Testis (tissue), 3 donors: ENCODE measurements around the gene SLC7A11. TPM values are rescaled to one million over a fixed set of nuclear protein-coding genes. Genes with fewer than 3 reads are reported as not detected.

Source experiments
- DNase-seq: peaks from one replicate; pipeline ENCODE4 v3.0.0-alpha.2; 2019
- H3K27ac ChIP-seq, 2 donors: fragments of 200-600 bp; sonication (generic); one replicate each; pipeline ENCODE4 v1.5.1; 2019
- H3K27me3 ChIP-seq: fragments of 200-600 bp; sonication (generic); one replicate; pipeline ENCODE4 v1.5.1; 2019
- H3K36me3 ChIP-seq: fragments of 200-600 bp; sonication (generic); one replicate; pipeline ENCODE4 v1.5.1; 2017; ENCODE audit warnings: low read depth; ENCODE audit errors: missing control alignments
- H3K4me1 ChIP-seq: fragments of 200-600 bp; sonication (generic); one replicate; pipeline ENCODE4 v1.5.1; 2019
- H3K4me3 ChIP-seq, 2 donors: fragments of 200-600 bp; sonication (generic); one replicate each; pipeline ENCODE4 v1.5.1; 2017 to 2019
- H3K9me3 ChIP-seq: fragments of 200-600 bp; sonication (generic); one replicate; pipeline ENCODE4 v1.5.1; 2017
- CTCF ChIP-seq, 3 experiments: fragments of 450-650 bp in 2 of 3; fragments of 200-600 bp in 1 of 3; sonication (generic) in 1 of 3; IDR thresholded peaks; one replicate each; pipeline ENCODE4 v1.5.1; 2016 to 2019; ENCODE audit warnings: antibody characterized with exemption in 3 of 3, mild to moderate bottlenecking in 2 of 3, moderate library complexity in 1 of 3
- POLR2A ChIP-seq: fragments of 450-650 bp; IDR thresholded peaks from one replicate; pipeline ENCODE4 v1.6.1; 2017; ENCODE audit warnings: antibody characterized with exemption, mild to moderate bottlenecking, moderate library complexity
- WGBS, 2 donors: methylation state at CpG; one replicate each; pipeline ENCODE4 v1.1.5; 2018; 5-methylcytosine and 5-hydroxymethylcytosine counted together
- intact Hi-C: fragments of 100-400 bp; cut with DNase I; formaldehyde crosslinking; loops from one replicate; pipeline ENCODE4 v1.15.1; 2023; ENCODE audit warnings: low total_unique reads
- polyA plus RNA-seq: library from polyadenylated mRNA; stranded (reverse); fragments of 350-450 nt; fragmentation: Illumina TruSeq; extraction: RNeasy Lipid Tissue Mini Kit (QIAGEN cat#74804); gene quantifications from one replicate; pipeline ENCODE4 v1.2.3, GENCODE V29; 2014; ENCODE audit warnings: low read depth, low replicate concordance; ENCODE audit not compliant: insufficient read depth
- total RNA-seq, 2 donors: library from RNA; depleted of rRNA; stranded (reverse); fragments of >200 nt; gene quantifications; one replicate each; pipeline ENCODE4 v1.2.3, GENCODE V29; 2016

SLC7A11 gene
- total and polyA plus RNA-seq, 3 donors from 2014 or later: 1.3 to 1.5 (median 1.3) TPM

- 63 to 74% methylated on average over 2 of the region's 2 CpGs for WGBS, 2 donors
- TF ChIP-seq CTCF (IDR thresholded peaks at IDR 0.05) (no peak), POLR2A (no peak)
- H3K9me3 ChIP-seq: no peaks in the 10 kb centered on the region
- no peak overlapping the region for H3K27ac ChIP-seq
- H3K27me3 ChIP-seq: no peaks in the 10 kb centered on the region
- DNase-seq: no peak
- H3K4me3 ChIP-seq: no peak overlapping the region
- no peaks in the 10 kb centered on the region for H3K36me3 ChIP-seq
- H3K4me1 ChIP-seq: no peaks in the 10 kb centered on the region
- intact Hi-C loops: no loop called here
Observed at GRCh38 chr4:138248058-138248457, 5.9 kb upstream of the SLC7A11 start.

GRCh38 chr4:138247643-138248042 is 5.5 kb upstream of the SLC7A11 start:
- no peaks in the 10 kb centered on the region for H3K9me3 ChIP-seq
- intact Hi-C loops: no loop called here
- DNase-seq: no peak
- WGBS, 2 donors: 83 to 89% methylated on average over 3 of the region's 3 CpGs
- no peak overlapping the region for H3K27ac ChIP-seq
- H3K36me3 ChIP-seq: no peaks in the 10 kb centered on the region
- no peak overlapping the region for H3K4me3 ChIP-seq
- no peaks in the 10 kb centered on the region for H3K4me1 ChIP-seq
- no peaks in the 10 kb centered on the region for H3K27me3 ChIP-seq
- TF ChIP-seq CTCF (IDR thresholded peaks at IDR 0.05): no peak
- no peak for TF ChIP-seq POLR2A

- 85 to 91% methylated on average over 3 of the region's 3 CpGs for WGBS, 2 donors
- H3K27me3 ChIP-seq: no peaks in the 10 kb centered on the region
- H3K4me1 ChIP-seq: peaks cover 6% of the 10 kb centered on the region
- no peak overlapping the region for H3K4me3 ChIP-seq
- no peak for DNase-seq
- no peak for TF ChIP-seq POLR2A
- intact Hi-C loops: no loop called here
- H3K9me3 ChIP-seq: no peaks in the 10 kb centered on the region
- H3K36me3 ChIP-seq: no peaks in the 10 kb centered on the region
- no peak overlapping the region for H3K27ac ChIP-seq
Observed at GRCh38 chr4:138243369-138243768, 1.2 kb upstream of the SLC7A11 start.

GRCh38 chr4:138242834-138243156 is 646 bp upstream of the SLC7A11 start:
- no peak overlapping the region for H3K4me3 ChIP-seq

GRCh38 chr4:138241281-138242075 is 671 bp downstream of the SLC7A11 start:
- TF ChIP-seq CTCF (IDR thresholded peaks at IDR 0.05) (no peak), POLR2A (no peak)
- no peaks in the 10 kb centered on the region for H3K27me3 ChIP-seq
- 49 to 56% methylated on average over 13 of the region's 13 CpGs for WGBS, 2 donors
- no peak for DNase-seq
- H3K9me3 ChIP-seq: no peaks in the 10 kb centered on the region
- intact Hi-C loops: no loop called here
- H3K4me1 ChIP-seq: peaks cover 6% of the 10 kb centered on the region
- peak overlapping the region; percentile 4 to 13 for H3K4me3 ChIP-seq
- no peak overlapping the region for H3K27ac ChIP-seq
- no peaks in the 10 kb centered on the region for H3K36me3 ChIP-seq

More at GRCh38 chr4:138242834-138243156, 646 bp upstream of the SLC7A11 start:
- DNase-seq: no peak
- Histone ChIP-seq H3K27ac (no peak overlapping the region), H3K27me3 (no peaks in the 10 kb centered on the region), H3K36me3 (no peaks in the 10 kb centered on the region), H3K4me1 (peaks cover 6% of the 10 kb centered on the region), H3K9me3 (no peaks in the 10 kb centered on the region)
- WGBS, 2 donors: 53 to 81% methylated on average over 1 of the region's 1 CpG
- TF ChIP-seq POLR2A: no peak
- no peak for TF ChIP-seq CTCF (IDR thresholded peaks at IDR 0.05)
- intact Hi-C loops: no loop called here
